ENCODE data around the gene MROH2B.
"Not testable (repeated sequence)": the region's sequence is repeated elsewhere in the genome, so short reads cannot be mapped to it uniquely, and the experiment has no call there.

Gene MROH2B

GRCh38 chr5:41065691-41066335, 5.3 kb downstream of the MROH2B start:
- H3K27me3 Mint-ChIP-seq: no peaks in the 10 kb centered on the region
- H3K4me3 Mint-ChIP-seq: no peak overlapping the region
- no peaks in the 10 kb centered on the region for H3K36me3 Mint-ChIP-seq
- no peak for ATAC-seq
- no peaks in the 10 kb centered on the region for H3K4me1 Mint-ChIP-seq
- H3K27ac Mint-ChIP-seq: no peak overlapping the region
- H3K9me3 Mint-ChIP-seq: no peaks in the 10 kb centered on the region

GRCh38 chr5:41057940-41058339, 13.2 kb downstream of the MROH2B start:
- H3K27me3 Mint-ChIP-seq: no peaks in the 10 kb centered on the region
- H3K36me3 Mint-ChIP-seq: no peaks in the 10 kb centered on the region
- no peak for ATAC-seq
- H3K4me1 Mint-ChIP-seq: no peaks in the 10 kb centered on the region
- H3K27ac Mint-ChIP-seq: no peak overlapping the region
- peaks cover 3% of the 10 kb centered on the region for H3K9me3 Mint-ChIP-seq
- H3K4me3 Mint-ChIP-seq: no peak overlapping the region

- no peak for ATAC-seq
- Mint-ChIP-seq H3K9me3 (peaks cover 3% of the 10 kb centered on the region), H3K27me3 (no peaks in the 10 kb centered on the region), H3K4me1 (no peaks in the 10 kb centered on the region), H3K4me3 (no peak overlapping the region), H3K36me3 (no peaks in the 10 kb centered on the region), H3K27ac (no peak overlapping the region)
Observed at GRCh38 chr5:41057231-41057630, 13.9 kb downstream of the MROH2B start.

DNA sequence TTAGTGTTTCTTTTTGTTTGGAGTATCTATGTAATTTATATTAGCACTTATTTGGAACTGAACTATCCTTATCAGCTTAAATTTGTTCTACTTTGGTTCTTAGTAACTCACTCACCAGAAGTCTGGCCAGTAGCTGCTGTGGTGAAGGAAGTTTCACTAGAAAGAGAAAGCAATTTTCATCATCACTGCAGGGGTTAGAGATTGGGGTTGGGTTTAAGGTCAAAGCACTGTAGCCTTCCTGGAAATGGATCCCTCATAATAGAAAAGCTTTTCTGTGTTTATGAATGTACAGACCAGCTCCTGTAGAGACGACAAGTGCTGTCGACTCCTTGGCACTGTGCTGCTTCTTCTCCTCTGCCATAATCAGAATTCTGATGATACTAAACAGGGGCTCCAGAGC, 22.2 kb downstream of the MROH2B start:
- Mint-ChIP-seq H3K27me3 (no peaks in the 10 kb centered on the region), H3K4me1 (no peaks in the 10 kb centered on the region), H3K36me3 (no peaks in the 10 kb centered on the region), H3K27ac (no peak overlapping the region), H3K9me3 (no peaks in the 10 kb centered on the region), H3K4me3 (no peak overlapping the region)
- no peak for ATAC-seq

DNA sequence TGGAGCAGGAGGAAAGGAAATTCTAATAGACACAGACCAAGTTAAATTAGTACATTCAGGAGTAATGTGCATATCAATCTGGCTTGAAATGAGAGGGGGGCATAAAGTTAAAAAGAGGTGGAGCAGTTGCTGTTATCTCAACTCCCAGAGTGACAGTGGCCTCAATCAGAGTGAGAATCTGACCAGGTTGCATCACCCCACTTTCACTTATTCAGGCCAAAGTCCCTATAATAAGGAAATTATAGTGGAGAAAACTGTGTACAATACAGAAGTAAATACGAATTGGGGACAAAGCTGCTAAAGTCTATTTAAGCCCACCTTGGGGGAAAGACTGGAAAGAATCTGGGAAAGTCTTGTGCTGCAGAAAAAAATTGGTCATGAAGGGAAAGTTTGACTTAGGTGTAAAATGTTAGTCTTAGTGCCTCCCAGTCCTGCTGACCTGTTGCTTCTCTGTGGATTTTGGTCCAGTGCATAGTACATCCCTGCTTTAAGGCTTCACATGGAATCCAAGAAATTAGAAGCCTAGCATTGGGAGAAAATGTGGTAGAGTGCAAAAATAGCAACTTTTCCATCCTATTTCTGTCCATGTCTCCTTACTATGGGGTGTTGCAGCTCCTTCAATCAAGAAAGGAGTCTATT, 27.9 kb downstream of the MROH2B start:
- no peak for ATAC-seq
- Mint-ChIP-seq H3K27ac (no peak overlapping the region), H3K27me3 (no peaks in the 10 kb centered on the region), H3K4me1 (no peaks in the 10 kb centered on the region), H3K9me3 (no peaks in the 10 kb centered on the region), H3K4me3 (no peak overlapping the region), H3K36me3 (no peaks in the 10 kb centered on the region)

- no peak overlapping the region for H3K4me3 Mint-ChIP-seq
- H3K27ac Mint-ChIP-seq: no peak overlapping the region
- H3K9me3 Mint-ChIP-seq: peaks cover 14% of the 10 kb centered on the region
- H3K4me1 Mint-ChIP-seq: no peaks in the 10 kb centered on the region
- no peaks in the 10 kb centered on the region for H3K27me3 Mint-ChIP-seq
- no peak for ATAC-seq
- H3K36me3 Mint-ChIP-seq: no peaks in the 10 kb centered on the region
Observed at GRCh38 chr5:41032973-41033372, 38.2 kb downstream of the MROH2B start.

GRCh38 chr5:41022600-41022999, 48.5 kb downstream of the MROH2B start:
- not testable (repeated sequence) for H3K4me1 Mint-ChIP-seq, H3K27ac Mint-ChIP-seq, H3K4me3 Mint-ChIP-seq, H3K27me3 Mint-ChIP-seq, ATAC-seq, H3K36me3 Mint-ChIP-seq, H3K9me3 Mint-ChIP-seq

GRCh38 chr5:41012318-41012717, 58.8 kb downstream of the MROH2B start:
- Mint-ChIP-seq H3K9me3 (peaks cover 3% of the 10 kb centered on the region), H3K27me3 (no peaks in the 10 kb centered on the region), H3K4me3 (no peak overlapping the region), H3K27ac (no peak overlapping the region), H3K36me3 (no peaks in the 10 kb centered on the region), H3K4me1 (no peaks in the 10 kb centered on the region)
- no peak for ATAC-seq

DNA sequence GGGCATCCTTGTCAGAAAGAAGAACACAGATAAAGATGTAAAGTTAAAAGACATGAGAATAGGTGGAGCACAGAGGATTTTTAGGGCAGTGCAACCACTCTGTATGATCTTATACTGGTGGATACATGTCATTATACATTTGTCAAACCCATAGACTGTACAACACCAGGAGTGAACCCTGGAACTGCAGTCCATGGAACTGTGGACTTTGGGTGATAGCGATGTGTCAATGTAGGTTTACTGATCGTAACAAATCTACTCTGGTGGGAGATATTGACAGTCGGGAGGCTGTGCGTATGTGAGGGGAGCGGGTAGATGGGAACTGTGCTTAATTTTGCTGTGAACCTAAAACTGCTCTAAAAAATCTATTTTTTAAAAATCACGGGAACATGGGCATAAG, 60.6 kb downstream of the MROH2B start:
- no peak overlapping the region for H3K4me3 Mint-ChIP-seq
- H3K27me3 Mint-ChIP-seq: no peaks in the 10 kb centered on the region
- no peak overlapping the region for H3K27ac Mint-ChIP-seq
- no peaks in the 10 kb centered on the region for H3K4me1 Mint-ChIP-seq
- no peaks in the 10 kb centered on the region for H3K36me3 Mint-ChIP-seq
- no peak for ATAC-seq
- peaks cover 3% of the 10 kb centered on the region for H3K9me3 Mint-ChIP-seq

DNA sequence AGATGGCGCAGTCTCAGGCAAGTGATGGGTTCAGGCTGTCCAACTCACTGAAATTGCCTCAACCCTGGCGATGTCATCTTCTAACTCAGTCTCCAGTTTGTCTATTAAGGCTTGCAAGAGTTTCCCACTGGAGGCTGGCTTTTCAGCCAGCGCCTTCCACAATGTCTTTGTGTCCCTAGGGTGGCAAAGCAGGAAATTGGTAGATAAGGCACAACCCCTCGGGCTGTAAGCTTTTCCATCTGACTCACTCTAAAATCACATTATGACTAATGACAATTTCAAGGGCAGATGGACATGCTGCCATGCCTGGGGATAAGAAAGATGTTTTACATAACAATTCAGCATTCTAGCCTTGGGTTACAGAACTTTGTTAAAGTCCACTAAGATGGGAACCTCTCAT, 61.9 kb downstream of the MROH2B start:
- Mint-ChIP-seq H3K4me3 (no peak overlapping the region), H3K27me3 (no peaks in the 10 kb centered on the region), H3K27ac (no peak overlapping the region), H3K9me3 (peaks cover 3% of the 10 kb centered on the region), H3K4me1 (no peaks in the 10 kb centered on the region), H3K36me3 (no peaks in the 10 kb centered on the region)
- ATAC-seq: no peak

DNA sequence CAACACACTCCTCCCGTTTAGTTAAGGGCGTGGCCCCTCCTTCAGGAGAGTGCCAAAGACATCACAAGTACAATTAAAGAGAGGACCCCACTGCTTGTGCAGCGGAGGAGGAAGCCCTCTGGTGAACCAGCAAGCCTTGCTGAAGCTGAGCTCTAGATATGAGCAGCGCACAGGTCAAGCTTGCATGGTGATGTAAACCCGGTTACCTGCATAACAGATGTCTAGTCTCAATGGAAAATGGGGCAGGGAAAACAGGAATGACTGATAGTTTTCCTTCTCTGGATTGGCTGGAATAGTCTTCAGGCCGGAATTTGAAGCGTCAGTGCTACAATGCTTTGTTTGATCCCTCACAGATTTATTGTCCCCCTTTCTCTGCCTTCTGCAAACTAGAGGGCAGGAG, 66.2 kb downstream of the MROH2B start:
- H3K27me3 Mint-ChIP-seq: no peaks in the 10 kb centered on the region
- ATAC-seq: no peak
- H3K36me3 Mint-ChIP-seq: no peaks in the 10 kb centered on the region
- H3K4me3 Mint-ChIP-seq: no peak overlapping the region
- no peaks in the 10 kb centered on the region for H3K4me1 Mint-ChIP-seq
- H3K9me3 Mint-ChIP-seq: no peaks in the 10 kb centered on the region
- H3K27ac Mint-ChIP-seq: no peak overlapping the region

- Mint-ChIP-seq H3K36me3 (no peaks in the 10 kb centered on the region), H3K27ac (no peak overlapping the region), H3K9me3 (no peaks in the 10 kb centered on the region), H3K4me3 (no peak overlapping the region), H3K4me1 (no peaks in the 10 kb centered on the region), H3K27me3 (no peaks in the 10 kb centered on the region)
- ATAC-seq: no peak
Observed at GRCh38 chr5:41003670-41004376, 67.3 kb downstream of the MROH2B start.

DNA sequence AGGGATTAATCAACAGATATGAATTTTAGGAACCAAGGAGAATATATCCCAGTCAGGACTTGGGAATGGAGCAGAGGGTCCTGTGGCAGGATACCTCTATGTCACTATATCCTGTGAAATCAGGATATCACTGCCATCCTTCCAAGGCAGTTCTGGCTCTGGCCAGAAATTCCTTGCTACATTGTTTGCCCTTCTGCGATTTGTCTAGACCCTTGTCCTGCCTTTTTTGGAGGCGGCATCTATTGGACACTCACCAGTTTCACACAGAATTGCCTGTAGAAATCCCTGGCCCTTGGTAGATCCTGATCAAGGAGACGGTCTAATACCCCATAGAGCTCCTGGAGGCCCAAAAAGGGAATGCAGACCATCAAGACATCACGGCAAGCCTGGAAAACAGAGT, 71.2 kb downstream of the MROH2B start:
- no peak overlapping the region for H3K27ac Mint-ChIP-seq
- no peaks in the 10 kb centered on the region for H3K9me3 Mint-ChIP-seq
- H3K4me3 Mint-ChIP-seq: no peak overlapping the region
- H3K27me3 Mint-ChIP-seq: no peaks in the 10 kb centered on the region
- no peaks in the 10 kb centered on the region for H3K4me1 Mint-ChIP-seq
- ATAC-seq: no peak
- no peaks in the 10 kb centered on the region for H3K36me3 Mint-ChIP-seq

DNA sequence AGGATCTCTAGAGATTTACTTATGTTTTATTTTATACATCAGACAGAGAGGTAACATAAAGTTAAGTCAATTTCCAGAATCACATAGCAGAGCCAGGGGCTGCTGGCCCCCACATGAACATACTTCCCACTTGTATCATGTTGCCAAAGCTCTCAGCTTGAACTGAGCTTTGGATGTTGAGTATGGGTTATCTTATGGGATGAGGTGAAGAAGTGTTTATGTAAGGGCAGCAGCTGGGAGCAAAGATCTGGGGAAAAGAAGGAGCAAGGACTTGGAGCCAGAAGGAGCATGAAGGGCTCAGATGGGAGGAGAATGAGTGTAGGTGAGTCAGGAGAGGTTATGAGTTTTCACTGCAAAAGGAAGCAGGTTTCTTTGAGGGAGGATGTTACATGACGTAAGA, 72.0 kb downstream of the MROH2B start:
- H3K4me1 Mint-ChIP-seq: no peaks in the 10 kb centered on the region
- no peak overlapping the region for H3K27ac Mint-ChIP-seq

GRCh38 chr5:40995801-40996586, 75.1 kb downstream of the MROH2B start:
- Mint-ChIP-seq H3K27me3 (no peaks in the 10 kb centered on the region), H3K36me3 (no peaks in the 10 kb centered on the region), H3K9me3 (no peaks in the 10 kb centered on the region), H3K4me3 (no peak overlapping the region), H3K4me1 (no peaks in the 10 kb centered on the region), H3K27ac (no peak overlapping the region)
- ATAC-seq: no peak

More for the DNA sequence above, 72.0 kb downstream of the MROH2B start:
- no peak overlapping the region for H3K4me3 Mint-ChIP-seq
- H3K27me3 Mint-ChIP-seq: no peaks in the 10 kb centered on the region
- H3K36me3 Mint-ChIP-seq: no peaks in the 10 kb centered on the region
- ATAC-seq: no peak
- H3K9me3 Mint-ChIP-seq: no peaks in the 10 kb centered on the region
